IPS-NIHi11 (cell line): Measurements from ENCODE around the gene DOK5.

Experiments
- DNase-seq: peaks from one replicate; pipeline ENCODE4 v3.0.0; 2012; ENCODE audit warnings: mixed read lengths, low spot score

DOK5 gene

DNA sequence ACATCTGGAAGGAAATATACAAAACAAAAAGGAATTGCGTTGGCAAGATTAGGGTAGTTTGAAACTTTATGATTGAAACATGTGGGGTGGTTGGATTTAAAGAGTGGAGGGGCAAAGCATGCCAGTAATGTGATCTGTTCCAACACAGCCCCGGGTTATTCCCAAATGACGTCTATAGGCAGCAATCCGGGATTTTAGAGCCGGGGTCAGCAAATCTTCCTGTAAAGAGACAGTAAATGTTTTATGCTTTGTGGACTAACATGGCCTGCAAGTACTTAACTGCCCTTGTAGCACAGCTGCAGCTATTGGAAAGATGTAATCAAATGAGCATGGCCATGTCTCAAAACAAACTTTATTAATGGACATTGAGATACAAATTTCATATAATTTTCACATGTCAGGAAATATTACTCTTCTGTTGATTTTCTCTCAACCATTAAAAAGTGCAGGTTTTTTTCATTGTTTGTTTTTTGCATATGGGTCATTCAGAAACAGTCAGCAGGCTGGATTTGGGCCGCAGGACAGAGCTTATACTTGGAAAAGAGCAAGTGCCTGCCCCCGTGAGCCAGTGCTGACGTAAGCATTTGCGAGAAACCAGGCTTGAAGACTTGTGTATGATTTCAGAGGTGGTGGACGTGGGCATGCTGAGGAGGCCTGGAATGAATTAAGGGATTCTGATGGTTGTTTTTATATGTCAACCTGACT is 136.5 kb downstream of the DOK5 start:
- no peak for DNase-seq

- DNase-seq = no peak
Measured at GRCh38 chr20:54618412-54618811, 143.0 kb downstream of the DOK5 start.

DNA sequence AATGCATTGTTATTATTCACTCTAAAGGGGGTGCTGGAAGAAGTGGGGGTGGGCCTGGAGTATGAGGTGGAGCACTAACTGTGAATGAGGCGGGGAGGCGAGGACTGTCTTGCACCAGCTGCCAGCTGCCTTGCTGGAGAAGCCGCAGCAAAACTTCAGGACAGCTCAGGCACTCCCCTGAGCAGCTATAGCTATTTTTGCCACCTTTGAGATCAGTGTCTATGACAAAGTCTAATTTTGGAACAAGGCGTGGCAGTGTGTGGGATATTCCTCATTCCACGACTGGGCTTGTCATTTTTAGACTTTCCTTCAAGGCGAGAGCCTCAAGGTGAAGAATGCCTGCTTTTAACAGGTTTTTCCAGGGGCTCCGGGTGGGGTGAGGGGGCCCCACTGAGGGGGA is 143.8 kb downstream of the DOK5 start:
- DNase-seq = no peak

GRCh38 chr20:54619682-54620081 is 144.3 kb downstream of the DOK5 start:
- no peak for DNase-seq

DNA sequence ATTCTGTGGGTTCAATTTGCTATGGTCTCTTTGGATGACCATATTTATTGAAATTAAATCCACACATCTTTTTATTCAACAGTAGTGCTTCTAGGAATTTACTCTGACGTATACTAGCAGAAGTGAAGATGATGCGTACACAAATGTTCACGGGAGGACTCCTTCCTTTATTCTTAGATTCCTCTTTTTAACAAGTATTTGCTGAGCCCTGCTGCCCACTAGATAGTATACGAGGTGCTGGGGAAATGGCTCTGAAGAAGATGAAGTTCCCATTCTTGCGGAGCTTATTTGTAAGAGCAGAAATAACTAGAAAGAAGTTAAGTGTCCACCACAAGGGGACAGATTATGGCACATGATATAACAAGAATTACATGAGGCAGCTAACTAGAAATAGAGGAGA is 145.2 kb downstream of the DOK5 start:
- no peak for DNase-seq

DNA sequence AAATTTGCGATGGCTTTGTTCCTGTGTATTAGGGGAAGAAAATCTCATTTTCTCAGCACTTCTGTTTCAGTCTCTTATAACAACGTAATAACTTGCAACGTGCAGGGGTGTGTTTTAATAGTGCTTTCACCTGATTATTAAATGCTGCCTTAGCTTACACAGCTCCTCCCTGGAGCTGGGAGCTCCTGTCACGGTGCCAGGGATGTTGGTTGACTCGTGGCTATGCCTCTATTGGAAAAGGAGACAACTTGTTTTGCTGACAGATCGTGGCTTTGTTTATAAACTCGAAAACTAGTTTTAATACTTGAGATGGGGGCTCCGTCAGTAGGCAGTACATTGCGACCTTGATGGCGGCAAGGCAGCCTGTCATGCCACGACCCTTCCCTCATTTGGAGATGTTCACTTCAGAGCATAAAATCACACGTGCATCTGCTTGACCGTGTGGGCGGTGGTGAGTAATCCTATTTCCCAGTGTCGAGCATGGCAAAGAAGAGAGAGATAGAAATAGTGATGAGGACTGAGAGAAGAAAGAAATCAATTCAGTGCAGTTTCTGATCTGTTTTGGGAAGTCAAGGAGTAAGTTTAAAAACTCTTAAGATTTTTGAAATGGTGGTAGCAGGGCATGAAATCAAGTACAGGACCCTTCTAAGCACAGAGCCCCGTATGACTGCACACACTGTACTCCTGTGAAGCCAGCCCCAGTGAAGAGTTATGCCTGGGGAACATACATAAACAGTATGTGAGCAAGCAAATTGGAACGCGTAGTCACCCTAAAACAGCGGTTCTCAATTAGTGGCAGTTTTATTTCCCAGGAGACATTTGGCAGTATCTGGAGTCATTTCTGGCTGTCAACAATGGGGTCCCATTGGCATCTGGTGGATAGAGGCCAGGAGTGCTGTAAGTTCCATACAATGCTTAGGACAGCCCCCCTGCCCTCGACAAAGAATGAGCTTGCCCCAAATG is 147.2 kb downstream of the DOK5 start:
- DNase-seq = no peak

GRCh38 chr20:54623991-54624569 is 148.7 kb downstream of the DOK5 start:
- DNase-seq = no peak

DNA sequence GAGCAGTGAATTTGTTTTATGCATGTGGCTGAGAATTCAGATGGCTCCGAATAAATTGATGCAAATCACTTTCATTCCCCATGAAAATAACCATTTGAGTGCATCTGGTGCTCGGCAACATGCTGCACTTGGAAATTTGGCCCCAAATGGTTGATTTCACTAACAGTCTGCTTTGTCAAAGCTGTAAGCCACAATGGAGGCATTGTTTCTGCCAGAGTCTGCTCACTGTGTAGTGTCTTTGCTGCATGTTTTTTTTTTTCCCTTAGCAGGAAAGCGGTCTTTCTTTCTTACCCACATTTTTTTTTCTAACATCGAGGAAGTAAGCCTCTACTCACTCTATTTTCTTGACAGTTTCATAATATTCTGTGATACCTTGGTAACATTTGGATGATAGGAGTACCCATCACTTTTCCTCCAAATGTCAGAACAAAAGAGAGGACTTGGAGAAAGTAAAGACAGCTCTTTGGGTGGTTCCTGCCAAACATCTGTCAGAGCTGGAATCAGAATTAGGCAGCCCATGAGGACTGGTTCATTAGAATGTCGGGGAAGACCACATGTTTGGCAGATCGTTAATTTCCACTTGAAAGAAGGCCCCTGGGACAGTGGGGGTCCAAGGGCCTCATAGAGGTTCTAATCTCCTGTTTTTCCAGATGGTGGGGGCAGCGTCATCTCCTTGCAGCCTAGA is 149.5 kb downstream of the DOK5 start:
- DNase-seq = no peak

DNA sequence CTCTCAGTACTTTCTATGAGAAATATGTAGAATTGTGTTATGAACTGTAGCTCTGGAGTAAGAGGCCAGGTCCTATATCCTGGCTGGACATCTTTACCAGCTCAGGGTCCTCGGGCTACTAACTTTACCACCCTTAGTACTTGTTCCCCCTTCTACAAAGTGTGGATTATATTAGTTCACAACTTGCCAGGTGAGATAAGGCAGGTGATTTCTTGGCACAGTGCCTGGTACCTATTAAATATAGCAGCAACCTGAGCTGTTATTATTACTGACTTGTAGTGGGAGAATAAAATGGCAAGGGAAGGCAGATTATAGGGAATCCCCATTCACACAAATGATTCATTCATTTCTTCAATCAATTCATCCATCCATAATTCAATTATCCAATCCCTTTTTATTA is 150.1 kb downstream of the DOK5 start:
- DNase-seq = no peak

GRCh38 chr20:54626126-54626525 is 150.7 kb downstream of the DOK5 start:
- DNase-seq = no peak

DNA sequence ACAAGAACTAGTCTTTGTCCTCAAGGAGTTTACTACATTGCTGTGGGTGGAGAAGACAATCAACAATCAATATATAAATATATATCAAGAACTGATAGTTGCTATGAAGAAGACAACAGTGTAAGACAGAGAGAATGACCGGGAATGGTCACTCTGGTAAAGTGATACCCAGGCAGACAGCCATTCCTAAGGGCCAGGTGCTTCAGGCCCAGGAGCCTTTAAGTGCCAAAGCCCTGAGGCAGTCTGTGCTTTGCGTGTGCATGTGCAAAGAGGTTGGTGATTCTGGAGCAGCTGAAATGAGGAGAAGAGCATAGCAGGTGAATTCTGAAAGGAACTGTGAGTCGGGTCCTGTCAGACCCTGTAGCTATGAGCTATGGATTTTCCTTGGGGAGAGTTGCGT is 154.2 kb downstream of the DOK5 start:
- no peak for DNase-seq

- no peak for DNase-seq
Measured at GRCh38 chr20:54630582-54630981, 155.2 kb downstream of the DOK5 start.

GRCh38 chr20:54631059-54631458 is 155.7 kb downstream of the DOK5 start:
- DNase-seq = no peak

GRCh38 chr20:54633374-54634355 is 158.3 kb downstream of the DOK5 start:
- no peak for DNase-seq

GRCh38 chr20:54636575-54636974 is 161.2 kb downstream of the DOK5 start:
- no peak for DNase-seq

- no peak for DNase-seq
Measured at GRCh38 chr20:54639941-54640340, 164.5 kb downstream of the DOK5 start.

DNA sequence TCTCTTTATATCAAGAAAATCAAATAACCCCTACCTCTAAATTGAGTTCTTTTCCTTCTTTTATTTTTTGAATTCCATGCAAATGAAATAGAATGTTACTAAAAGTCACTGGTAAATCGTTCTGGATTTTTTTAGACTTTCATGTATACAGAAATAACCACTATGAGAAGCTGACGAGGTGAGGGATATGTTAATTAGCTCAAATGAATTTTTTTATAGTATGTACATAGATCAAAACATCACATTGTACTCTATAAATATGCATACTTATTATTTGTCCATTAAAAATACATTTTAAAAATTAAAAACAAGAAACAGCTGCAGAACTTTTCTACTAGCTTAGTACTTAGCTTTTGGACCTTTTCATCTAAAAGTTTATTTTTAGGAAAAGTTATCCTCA is 165.4 kb downstream of the DOK5 start:
- DNase-seq = no peak

GRCh38 chr20:54642864-54643667 is 167.7 kb downstream of the DOK5 start:
- no peak for DNase-seq

DNA sequence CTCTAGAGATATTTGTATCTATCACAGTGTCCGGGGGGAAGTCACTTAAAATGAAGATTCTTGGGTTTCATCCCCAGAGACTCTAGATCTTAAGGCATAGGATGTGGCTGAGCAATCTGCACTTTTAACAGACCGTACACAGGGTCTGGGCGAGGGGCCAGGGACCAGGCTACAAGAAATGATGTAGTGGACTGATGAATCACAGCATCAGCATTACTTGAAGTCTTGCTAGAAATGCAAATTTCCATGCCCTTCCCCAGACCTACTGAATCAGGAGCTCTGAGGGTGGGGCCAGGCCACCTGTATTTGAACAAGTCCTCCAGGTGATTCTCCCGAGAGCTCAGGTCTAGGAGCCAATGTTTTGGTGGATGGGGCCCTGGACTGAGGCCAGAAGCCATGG is 168.4 kb downstream of the DOK5 start:
- DNase-seq = no peak

- no peak for DNase-seq
Measured at GRCh38 chr20:54645445-54646155, 170.2 kb downstream of the DOK5 start.
